GM10248 (cell line): ENCODE measurements around the gene SOST.

Source experiments
- CTCF ChIA-PET: fragments of 300-600 bp; sonication (Branson Sonifier 250); formaldehyde crosslinking; extraction: SDS; loops from one replicate; lab custom pipeline; 2021; ENCODE audit warnings: antibody characterized with exemption; lab: Yijun Ruan, JAX
- POLR2A ChIA-PET: fragments of 350-650 bp; sonication (Branson Sonifier 250); formaldehyde crosslinking; extraction: SDS; loops from one replicate; lab custom pipeline; 2020; ENCODE audit warnings: antibody characterized with exemption; lab: Yijun Ruan, JAX
- DNase-seq: peaks from one replicate; pipeline ENCODE4 v3.0.0; 2012; ENCODE audit errors: extremely low spot score
- CTCF ChIP-seq: IDR thresholded peaks from 2 replicates; pipeline ENCODE4 v1.5.1; 2012; ENCODE audit warnings: mild to moderate bottlenecking, low read depth; ENCODE audit errors: extremely low read depth, missing control alignments, control extremely low read depth

Gene SOST

GRCh38 chr17:43728081-43728480, 30.5 kb downstream of the SOST start:
- POLR2A ChIA-PET: no interaction called here
- no peak for TF ChIP-seq CTCF
- CTCF ChIA-PET: interaction anchor here (1.0 to 3.2 kb wide), 3 partner anchors 32 to 54 kb away, joined by 3 to 9 read pairs (median 5); no protein-coding TSS in a partner anchor
- DNase-seq: no peak

- no peak for TF ChIP-seq CTCF
These were observed 34.8 kb downstream of the SOST start for GRCh38 chr17:43723697-43724359.

GRCh38 chr17:43722870-43723665, 35.5 kb downstream of the SOST start:
- ChIA-PET POLR2A (no interaction called here), CTCF (interaction anchor here (0.9 to 1.3 kb wide), 2 partner anchors 9 to 37 kb away, joined by 3 to 6 read pairs; no protein-coding TSS in a partner anchor)
- TF ChIP-seq CTCF: no peak
- no peak for DNase-seq

More at GRCh38 chr17:43723697-43724359, 34.8 kb downstream of the SOST start:
- POLR2A ChIA-PET: no interaction called here
- DNase-seq: no peak
- CTCF ChIA-PET: interaction anchor here (1.2 to 1.4 kb wide), 3 partner anchors 19 to 29 kb away, joined by 3 read pairs; no protein-coding TSS in a partner anchor

GRCh38 chr17:43722269-43722619, 36.3 kb downstream of the SOST start:
- CTCF ChIA-PET: interaction anchor here (0.9 to 1.5 kb wide), 4 partner anchors 10 to 38 kb away, joined by 3 to 6 read pairs (median 4); no protein-coding TSS in a partner anchor
- no peak for DNase-seq
- TF ChIP-seq CTCF: no peak
- POLR2A ChIA-PET: no interaction called here

- TF ChIP-seq CTCF: no peak
- POLR2A ChIA-PET: no interaction called here
- DNase-seq: no peak
- CTCF ChIA-PET: interaction anchor here (1.2 to 1.5 kb wide), 3 partner anchors 24 to 39 kb away, joined by 3 to 6 read pairs (median 4); no protein-coding TSS in a partner anchor
These were observed 36.9 kb downstream of the SOST start for GRCh38 chr17:43721537-43722268.
